Activated CD8-positive, alpha-beta T cell treated with anti-CD3 and anti-CD28 coated beads for 36 hours (primary cell): Measurements from ENCODE around the gene MAP2K1. TPM values are rescaled to one million over a fixed set of nuclear protein-coding genes. Genes with fewer than 3 reads are reported as not detected.

Experiments
- ATAC-seq: fragments of 200-7000 bp; cut with Tn5 transposase; one replicate; pipeline ENCODE4 v1.10.0; 2021; ENCODE audit warnings: mild to moderate bottlenecking, moderate library complexity
- CTCF ChIA-PET: fragments of 350-600 bp; sonication (Branson Sonifier 250); formaldehyde crosslinking; loops from one replicate; lab custom pipeline; 2021; ENCODE audit warnings: antibody characterized with exemption; lab: Charles Lee
- POLR2A ChIA-PET: fragments of 350-600 bp; sonication (Branson Sonifier 250); formaldehyde crosslinking; loops from one replicate; lab custom pipeline; 2021; ENCODE audit warnings: antibody characterized with exemption; lab: Charles Lee
- DNase-seq: peaks from one replicate; pipeline ENCODE4 v3.0.0-alpha.2; 2020
- H3K27ac Mint-ChIP-seq: one replicate; pipeline ENCODE4 v1.8.0; 2021; ENCODE audit warnings: mild to moderate bottlenecking, mixed read lengths
- H3K27me3 Mint-ChIP-seq: one replicate; pipeline ENCODE4 v1.8.0; 2021; ENCODE audit warnings: mixed read lengths
- H3K36me3 Mint-ChIP-seq: one replicate; pipeline ENCODE4 v1.8.0; 2021; ENCODE audit warnings: low read depth, mixed read lengths
- H3K4me1 Mint-ChIP-seq: one replicate; pipeline ENCODE4 v1.8.0; 2021; ENCODE audit warnings: low read depth, mixed read lengths
- H3K4me3 Mint-ChIP-seq: one replicate; pipeline ENCODE4 v1.8.0; 2021; ENCODE audit warnings: mild to moderate bottlenecking, moderate library complexity, mixed read lengths
- H3K9me3 Mint-ChIP-seq: one replicate; pipeline ENCODE4 v1.8.0; 2021; ENCODE audit warnings: mixed read lengths
- CTCF ChIP-seq: fragments of 200-600 bp; IDR thresholded peaks from one replicate; pipeline ENCODE4 v1.8.0; 2022; ENCODE audit warnings: antibody characterized with exemption, mild to moderate bottlenecking
- intact Hi-C: fragments of 100-400 bp; cut with micrococcal nuclease; formaldehyde crosslinking; loops from one replicate; pipeline ENCODE4 v1.10.0; 2022
- total RNA-seq, 2 experiments: library from RNA; stranded (reverse); gene quantifications; one replicate each; pipeline ENCODE4 v1.2.3, GENCODE V29; 2021

Gene MAP2K1
- total RNA-seq, 2 experiments from 2014 or later, result 117 to 118 TPM

- POLR2A ChIA-PET, result interaction anchor here (0.7 kb wide), 1 partner anchor 20 kb away, joined by 3 read pairs; no protein-coding TSS in a partner anchor
- no peak overlapping the region for H3K27ac Mint-ChIP-seq
- no peak for DNase-seq
- H3K9me3 Mint-ChIP-seq, result no peaks in the 10 kb centered on the region
- no peaks in the 10 kb centered on the region for H3K27me3 Mint-ChIP-seq
- intact Hi-C loops, result no loop called here
- no peak for ATAC-seq
- TF ChIP-seq CTCF, result no peak
- peaks cover 9% of the 10 kb centered on the region for H3K4me1 Mint-ChIP-seq
- CTCF ChIA-PET, result no interaction called here
- H3K4me3 Mint-ChIP-seq, result no peak overlapping the region
- H3K36me3 Mint-ChIP-seq, result peaks cover 30% of the 10 kb centered on the region
Observed at GRCh38 chr15:66452420-66452819, 65.7 kb downstream of the MAP2K1 start.

- intact Hi-C loops, result no loop called here
- ATAC-seq, result no peak
- peaks cover 9% of the 10 kb centered on the region for H3K4me1 Mint-ChIP-seq
- ChIA-PET CTCF (no interaction called here), POLR2A (interaction anchor here (0.7 kb wide), 1 partner anchor 19 kb away, joined by 3 read pairs; no protein-coding TSS in a partner anchor)
- H3K27me3 Mint-ChIP-seq, result no peaks in the 10 kb centered on the region
- no peak overlapping the region for H3K27ac Mint-ChIP-seq
- no peak for TF ChIP-seq CTCF
- no peak for DNase-seq
- H3K4me3 Mint-ChIP-seq, result no peak overlapping the region
- H3K36me3 Mint-ChIP-seq, result peaks cover 29% of the 10 kb centered on the region
- no peaks in the 10 kb centered on the region for H3K9me3 Mint-ChIP-seq
Observed at GRCh38 chr15:66452971-66453580, 66.4 kb downstream of the MAP2K1 start.

- ATAC-seq, result no peak
- Mint-ChIP-seq H3K4me1 (peaks cover 9% of the 10 kb centered on the region), H3K4me3 (no peak overlapping the region), H3K36me3 (peaks cover 23% of the 10 kb centered on the region), H3K27ac (no peak overlapping the region), H3K27me3 (no peaks in the 10 kb centered on the region), H3K9me3 (no peaks in the 10 kb centered on the region)
- no peak for DNase-seq
- no peak for TF ChIP-seq CTCF
- ChIA-PET POLR2A (no interaction called here), CTCF (interaction anchor here (1.3 to 1.4 kb wide), 2 partner anchors 15 to 68 kb away, joined by 3 read pairs; partner anchors contain the start of gene MAP2K1)
- intact Hi-C loops, result no loop called here
Observed at GRCh38 chr15:66454143-66454542, 67.4 kb downstream of the MAP2K1 start.

GRCh38 chr15:66456211-66456610, 69.5 kb downstream of the MAP2K1 start:
- intact Hi-C loops, result no loop called here
- no peak overlapping the region for H3K27ac Mint-ChIP-seq
- H3K9me3 Mint-ChIP-seq, result no peaks in the 10 kb centered on the region
- CTCF ChIA-PET, result interaction anchor here (0.6 kb wide), 1 partner anchor 395 kb away, joined by 3 read pairs; no protein-coding TSS in a partner anchor
- DNase-seq (peak; percentile 24), ATAC-seq (peak; percentile 55)
- no peaks in the 10 kb centered on the region for H3K27me3 Mint-ChIP-seq
- peaks cover 28% of the 10 kb centered on the region for H3K36me3 Mint-ChIP-seq
- POLR2A ChIA-PET, result interaction anchor here (0.8 to 1.2 kb wide), 3 partner anchors 11 to 40 kb away, joined by 3 read pairs; no protein-coding TSS in a partner anchor
- peaks cover 18% of the 10 kb centered on the region for H3K4me1 Mint-ChIP-seq
- H3K4me3 Mint-ChIP-seq, result no peak overlapping the region
- TF ChIP-seq CTCF, result no peak
